Renal pelvis (tissue), 4 donors: ENCODE data around the gene ELANE. TPM values are rescaled to one million over a fixed set of nuclear protein-coding genes. Genes with fewer than 3 reads are reported as not detected.
"Not testable (repeated sequence)": the region's sequence is repeated elsewhere in the genome, so short reads cannot be mapped to it uniquely, and the experiment has no call there.

ENCODE experiments used
- DNase-seq: peaks from one replicate; pipeline ENCODE4 v3.0.0-alpha.2; 2013
- polyA plus RNA-seq, 3 donors: library from polyadenylated mRNA; unstranded; fragments of 120-200 nt; gene quantifications; one replicate each; pipeline ENCODE4 v1.2.1, GENCODE V29; 2013; ENCODE audit not compliant: insufficient read length in 3 of 3

The ELANE gene
- polyA plus RNA-seq, 3 donors: 0.25 to 0.51 (median 0.46) TPM

DNA sequence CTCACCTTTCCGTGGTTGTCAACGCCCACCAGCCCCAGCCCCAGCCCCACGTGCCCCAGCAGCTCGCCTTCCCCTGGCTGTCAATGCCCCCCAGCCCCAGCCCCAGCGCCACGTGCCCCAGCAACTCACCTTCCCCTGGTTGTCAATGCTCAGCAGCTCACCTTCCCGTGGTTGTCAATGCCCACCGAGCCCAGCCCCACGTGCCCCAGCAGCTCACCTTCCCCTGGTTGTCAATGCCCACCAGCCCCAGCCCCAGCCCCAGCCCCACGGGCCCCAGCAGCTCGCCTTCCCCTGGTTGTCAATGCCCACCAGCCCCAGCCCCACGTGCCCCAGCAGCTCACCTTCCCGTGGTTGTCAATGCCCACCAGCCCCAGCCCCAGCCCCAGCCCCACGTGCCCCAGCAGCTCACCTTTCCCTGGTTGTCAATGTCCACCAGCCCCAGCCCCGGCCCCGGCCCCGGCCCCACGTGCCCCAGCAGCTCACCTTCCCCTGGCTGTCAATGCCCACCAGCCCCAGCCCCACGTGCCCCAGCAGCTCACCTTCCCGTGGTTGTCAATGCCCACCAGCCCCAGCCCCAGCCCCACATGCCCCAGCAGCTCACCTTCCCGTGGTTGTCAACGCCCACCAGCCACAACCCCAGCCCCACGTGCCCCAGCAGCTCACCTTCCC is 26.0 kb downstream of the ELANE start:
- DNase-seq: not testable (repeated sequence)

DNA sequence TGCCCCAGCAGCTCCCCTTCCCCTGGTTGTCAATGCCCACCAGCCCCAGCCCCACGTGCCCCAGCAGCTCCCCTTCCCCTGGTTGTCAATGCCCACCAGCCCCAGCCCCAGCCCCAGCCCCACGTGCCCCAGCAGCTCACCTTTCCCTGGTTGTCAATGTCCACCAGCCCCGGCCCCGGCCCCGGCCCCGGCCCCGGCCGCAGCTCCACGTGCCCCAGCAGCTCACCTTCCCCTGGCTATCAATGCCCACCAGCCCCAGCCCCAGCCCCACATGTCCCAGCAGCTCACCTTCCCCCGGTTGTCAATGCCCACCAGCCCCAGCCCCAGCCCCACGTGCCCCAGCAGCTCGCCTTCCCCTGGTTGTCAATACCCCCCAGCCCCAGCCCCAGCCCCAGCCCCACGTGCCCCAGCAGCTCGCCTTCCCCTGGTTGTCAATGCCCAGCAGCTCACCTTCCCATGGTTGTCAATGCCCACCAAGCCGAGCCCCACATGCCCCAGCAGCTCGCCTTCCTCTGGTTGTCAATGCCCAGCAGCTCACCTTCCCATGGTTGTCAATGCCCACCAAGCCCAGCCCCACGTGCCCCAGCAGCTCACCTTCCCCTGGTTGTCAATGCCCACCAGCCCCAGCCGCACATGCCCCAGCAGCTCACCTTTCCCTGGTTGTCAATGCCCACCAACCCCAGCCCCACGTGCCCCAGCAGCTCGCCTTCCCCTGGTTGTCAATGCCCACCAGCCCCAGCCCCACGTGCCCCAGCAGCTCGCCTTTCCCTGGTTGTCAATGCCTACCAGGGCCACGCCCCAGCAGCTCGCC is 26.9 kb downstream of the ELANE start:
- DNase-seq: not testable (repeated sequence)

- no peak for DNase-seq
Measured at GRCh38 chr19:879711-880438, 27.8 kb downstream of the ELANE start.

- no peak for DNase-seq
Measured at GRCh38 chr19:881385-882071, 29.4 kb downstream of the ELANE start.

DNA sequence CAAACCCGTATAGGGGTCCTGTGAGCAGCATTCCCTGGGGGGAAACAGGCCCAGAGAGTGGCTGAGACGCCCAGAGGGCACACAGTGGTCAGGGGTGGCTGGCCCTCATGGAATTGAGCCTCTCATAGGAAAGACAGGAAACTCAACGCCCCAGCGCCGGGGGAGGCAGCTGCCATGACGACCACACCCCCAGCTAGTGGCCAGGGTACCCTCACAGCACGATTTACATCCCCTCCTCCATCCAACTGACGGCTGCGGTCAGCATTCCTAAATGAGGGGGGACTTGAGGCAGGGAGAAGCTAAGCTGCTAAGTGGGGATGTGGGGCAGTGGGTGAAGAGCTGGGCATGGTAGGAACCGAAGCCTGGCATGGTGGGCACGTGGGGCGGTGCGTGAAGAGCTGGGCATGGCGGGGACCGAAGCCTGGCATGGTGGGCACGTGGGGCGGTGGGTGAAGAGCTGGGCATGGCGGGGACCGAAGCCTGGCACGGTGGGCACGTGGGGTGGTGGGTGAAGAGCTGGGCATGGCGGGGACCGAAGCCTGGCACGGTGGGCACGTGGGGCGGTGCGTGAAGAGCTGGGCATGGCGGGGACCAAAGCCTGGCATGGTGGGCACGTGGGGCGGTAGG is 30.9 kb downstream of the ELANE start:
- DNase-seq: no peak

GRCh38 chr19:883661-884211 is 31.6 kb downstream of the ELANE start:
- DNase-seq: no peak

GRCh38 chr19:884420-885211 is 32.5 kb downstream of the ELANE start:
- no peak for DNase-seq

DNA sequence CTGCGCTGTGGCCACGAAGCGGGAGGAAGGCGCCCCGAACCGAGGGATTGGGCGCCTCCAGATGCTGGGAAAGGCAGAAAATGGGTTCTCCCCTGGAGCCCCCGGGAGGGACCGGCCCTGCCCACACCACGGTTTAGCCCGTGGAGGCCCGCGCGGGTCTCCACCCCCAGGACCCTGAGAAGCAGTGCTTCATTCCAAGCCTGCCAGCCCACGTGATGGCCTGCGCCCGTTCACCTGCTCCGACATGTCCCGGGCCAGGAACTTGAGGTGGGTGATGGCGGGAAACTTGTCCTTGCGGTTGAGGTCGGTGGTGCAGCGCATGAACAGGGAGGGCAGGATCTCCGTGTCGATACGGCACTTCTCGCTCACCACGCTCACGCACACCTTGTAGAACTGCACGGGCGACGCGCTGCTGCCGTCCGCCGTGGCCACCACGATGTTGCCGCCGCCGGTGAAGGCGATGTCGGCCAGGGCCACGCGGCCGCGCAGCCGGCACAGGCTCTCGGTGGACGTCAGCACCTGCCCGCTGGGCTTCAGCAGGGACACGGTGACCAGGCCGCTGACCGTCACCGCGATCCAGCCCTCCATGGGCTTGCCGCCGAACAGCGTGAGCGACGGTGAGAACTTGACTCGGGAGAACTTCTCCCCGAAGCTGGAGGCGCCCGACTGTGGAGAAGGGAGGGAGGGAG is 33.6 kb downstream of the ELANE start:
- no peak for DNase-seq

GRCh38 chr19:887072-887471 is 35.0 kb downstream of the ELANE start:
- DNase-seq: no peak

GRCh38 chr19:887599-887998 is 35.5 kb downstream of the ELANE start:
- no peak for DNase-seq

GRCh38 chr19:888581-889385 is 36.7 kb downstream of the ELANE start:
- DNase-seq: no peak

DNA sequence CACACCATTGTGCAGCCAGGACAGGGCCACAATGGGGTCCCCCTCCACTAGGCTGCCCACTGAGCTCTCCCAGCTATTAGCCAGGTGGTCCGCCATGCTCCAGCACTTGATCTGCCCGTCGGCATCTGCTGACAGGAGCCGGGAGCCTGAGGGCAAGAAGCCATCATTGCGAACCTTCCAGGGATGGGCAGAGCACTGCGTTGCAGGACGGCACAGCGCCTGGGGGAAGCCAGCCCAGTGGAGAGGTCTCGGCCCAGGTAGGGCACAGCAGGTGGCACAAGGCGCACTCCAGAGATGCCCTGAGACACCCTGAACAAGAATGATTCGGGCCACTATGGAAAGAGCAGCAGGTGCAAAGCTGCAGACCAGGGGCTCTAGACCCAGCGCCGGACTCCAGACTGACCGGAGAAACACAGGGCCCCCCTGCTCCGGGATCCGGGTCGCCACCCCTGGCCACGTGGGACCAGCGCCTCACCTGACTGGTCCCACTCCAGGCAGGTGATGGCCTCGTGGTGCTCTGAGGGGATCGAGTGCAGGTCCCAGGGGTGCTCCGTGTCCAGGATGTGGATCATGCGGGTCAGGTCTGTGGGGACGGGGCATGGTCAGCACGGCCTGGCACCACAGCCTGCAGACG is 37.7 kb downstream of the ELANE start:
- no peak for DNase-seq

DNA sequence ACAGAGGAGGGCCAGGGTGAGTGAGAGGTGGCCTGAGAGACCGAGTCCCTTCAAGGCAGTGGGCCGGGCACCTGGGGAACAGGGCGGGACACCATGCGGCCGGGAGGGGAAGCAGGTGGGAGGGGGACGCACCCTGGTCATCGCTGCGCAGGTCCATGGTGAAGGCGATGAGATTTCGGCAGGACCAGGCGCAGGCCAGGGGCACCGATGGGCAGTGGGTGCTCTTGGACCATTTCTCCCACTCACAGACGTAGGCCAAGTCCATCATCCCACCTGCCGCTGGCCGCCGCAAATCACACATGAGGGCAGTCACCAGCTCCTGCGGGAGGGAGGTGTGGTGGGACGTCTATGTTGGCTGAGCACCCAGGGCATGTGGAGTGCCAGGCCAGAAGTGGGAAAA is 38.7 kb downstream of the ELANE start:
- no peak for DNase-seq

- DNase-seq: not testable (repeated sequence)
Measured at GRCh38 chr19:891421-892200, 39.5 kb downstream of the ELANE start.

DNA sequence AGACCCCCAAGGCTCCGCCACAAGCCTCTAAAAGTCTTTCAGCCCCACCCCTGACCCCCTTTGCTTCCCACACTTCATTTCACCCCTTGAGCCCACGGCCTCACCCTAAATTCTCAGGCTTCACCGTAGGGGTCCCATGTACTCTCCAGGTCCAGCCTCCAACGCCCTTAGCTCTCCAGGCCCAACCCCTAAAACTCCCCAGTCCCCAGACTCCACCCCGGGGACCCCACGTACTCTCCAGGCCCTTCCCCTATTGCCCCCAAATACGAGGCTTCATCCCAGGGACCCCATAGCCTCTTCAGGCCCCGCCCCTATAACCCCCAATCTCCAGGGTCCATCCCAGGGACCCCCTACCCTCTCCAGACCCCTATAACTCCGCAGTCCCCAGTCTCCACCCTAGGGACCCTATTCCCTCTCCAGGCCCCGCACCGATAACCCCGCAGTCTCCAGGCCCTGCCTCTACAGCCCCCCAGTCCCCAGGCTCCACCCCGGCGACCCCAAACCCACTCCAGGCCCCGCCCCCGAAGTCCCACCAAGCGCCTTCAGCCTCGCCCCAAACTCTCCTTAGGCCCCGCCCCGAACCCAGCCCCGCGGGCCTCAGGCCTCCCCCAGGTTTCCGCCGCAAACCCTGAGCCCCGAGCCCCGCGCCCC is 40.3 kb downstream of the ELANE start:
- DNase-seq: no peak

- peak; percentile 92 for DNase-seq
Measured at GRCh38 chr19:892894-893689, 41.0 kb downstream of the ELANE start, which contains the start of the genes MED16 and RNU6-9. TSS of gene MED16 (minus strand) at chr19:893187. CDS start at chr19:891131, 2,056 bp downstream. TSS of gene RNU6-9 (plus strand) at chr19:893484.
